ENCODE results near the gene BAHCC1.
A peak's percentile ranks its signal among the peaks of the same experiment; 100 is the strongest.

- TF ChIP-seq CTCF (IDR thresholded peaks at IDR 0.05) (peak in 3 of 6 experiments; percentile 9 to 29 (median 21)), EP300 (IDR thresholded peaks at IDR 0.05) (no peak), POLR2A (IDR thresholded peaks at IDR 0.05) (no peak)
Observed at GRCh38 chr17:81401723-81402529, 6.7 kb downstream of the BAHCC1 start.
